ENCODE results near the gene HEPN1.

GRCh38 chr11:124954590-124954955 lies 35.5 kb downstream of the HEPN1 start:
- TF ChIP-seq CTCF (IDR thresholded peaks at IDR 0.05): no peak
- TF ChIP-seq EZH2 (IDR thresholded peaks at IDR 0.05): no peak
- TF ChIP-seq EZH2phosphoT487 (IDR thresholded peaks at IDR 0.05): no peak

Measured in neural progenitor cell (in vitro differentiated cells).